Hypothalamus (tissue), 51 donors: Measurements from ENCODE around the gene DNM3.

ENCODE experiments used
- DNase-seq, 51 donors: peaks; one replicate each; lab custom pipeline; 2025; lab: John Stamatoyannopoulos, UW

DNM3 gene

GRCh38 chr1:172457479-172458130 is 616.3 kb downstream of the DNM3 start:
- no peak for DNase-seq

GRCh38 chr1:172460177-172460576 is 618.9 kb downstream of the DNM3 start:
- DNase-seq, result no peak

GRCh38 chr1:172460887-172461315 is 619.6 kb downstream of the DNM3 start:
- DNase-seq, result no peak
